Hepatocyte (in vitro differentiated cells): Measurements from ENCODE around the gene CD226. TPM values are rescaled to one million over a fixed set of nuclear protein-coding genes. Genes with fewer than 3 reads are reported as not detected.
A peak's percentile ranks its signal among the peaks of the same experiment; 100 is the strongest.
"Not testable (repeated sequence)": the region's sequence is repeated elsewhere in the genome, so short reads cannot be mapped to it uniquely, and the experiment has no call there.

Experiments
- DNase-seq: peaks from one replicate; pipeline ENCODE4 v3.0.0-alpha.2; 2016; ENCODE audit warnings: low spot score
- H2AFZ ChIP-seq: fragments of 200-600 bp; sonication (generic); 2 replicates; pipeline ENCODE4 v1.6.0; 2016; ENCODE audit warnings: antibody characterized with exemption, mild to moderate bottlenecking
- H3K27ac ChIP-seq: fragments of 200-600 bp; sonication (generic); 2 replicates; pipeline ENCODE4 v1.5.1; 2016; ENCODE audit warnings: mild to moderate bottlenecking
- H3K27me3 ChIP-seq: fragments of 200-600 bp; sonication (generic); 2 replicates; pipeline ENCODE4 v1.6.1; 2016
- H3K36me3 ChIP-seq: fragments of 200-600 bp; sonication (generic); replicated peaks from 2 replicates; pipeline ENCODE4 v1.5.1; 2016; ENCODE audit warnings: low read depth; ENCODE audit not compliant: insufficient read depth
- H3K4me1 ChIP-seq: fragments of 200-600 bp; sonication (generic); 2 replicates; pipeline ENCODE4 v1.5.1; 2016; ENCODE audit warnings: mild to moderate bottlenecking, moderate library complexity; ENCODE audit not compliant: insufficient read depth
- H3K4me2 ChIP-seq: fragments of 200-600 bp; sonication (generic); 2 replicates; pipeline ENCODE4 v1.6.0; 2016
- H3K4me3 ChIP-seq: fragments of 200-600 bp; sonication (generic); 2 replicates; pipeline ENCODE4 v1.5.1; 2016; ENCODE audit warnings: mild to moderate bottlenecking
- H3K79me2 ChIP-seq: fragments of 200-600 bp; sonication (generic); 2 replicates; pipeline ENCODE4 v1.6.0; 2017; ENCODE audit warnings: mild to moderate bottlenecking
- H3K9me2 ChIP-seq: fragments of 200-600 bp; sonication (generic); replicated peaks from 2 replicates; pipeline ENCODE4 v1.6.0; 2017; ENCODE audit warnings: mild to moderate bottlenecking; ENCODE audit not compliant: insufficient read depth
- H3K9me3 ChIP-seq: fragments of 200-600 bp; sonication (generic); 2 replicates; pipeline ENCODE4 v1.5.1; 2016; ENCODE audit warnings: low read depth, mild to moderate bottlenecking
- H4K20me1 ChIP-seq: fragments of 200-600 bp; sonication (generic); 2 replicates; pipeline ENCODE4 v1.6.0; 2016; ENCODE audit warnings: mild to moderate bottlenecking; ENCODE audit not compliant: insufficient read depth, poor library complexity, severe bottlenecking
- CTCF ChIP-seq: fragments of 200-600 bp; sonication (generic); IDR thresholded peaks from 2 replicates; pipeline ENCODE4 v1.5.1; 2016; ENCODE audit warnings: antibody characterized with exemption, mild to moderate bottlenecking; ENCODE audit not compliant: poor library complexity
- EZH2 ChIP-seq: fragments of 200-600 bp; sonication (generic); IDR thresholded peaks from 2 replicates; pipeline ENCODE4 v1.6.1; 2016; ENCODE audit warnings: antibody characterized with exemption, mild to moderate bottlenecking, borderline replicate concordance
- EZH2phosphoT487 ChIP-seq: fragments of 200-600 bp; sonication (generic); IDR thresholded peaks from one replicate; pipeline ENCODE4 v1.6.1; 2018; ENCODE audit warnings: antibody characterized with exemption, mild to moderate bottlenecking, low read depth, moderate library complexity; ENCODE audit not compliant: unreplicated experiment, severe bottlenecking
- WGBS: methylation state at CpG from one replicate; pipeline ENCODE4 v1.1.6; 2016; ENCODE audit warnings: low lambda C conversion rate; ENCODE audit errors: missing lambda C conversion rate; 5-methylcytosine and 5-hydroxymethylcytosine counted together
- polyA plus RNA-seq: library from polyadenylated mRNA; unstranded; fragments of >200 nt; fragmentation: Nextera tagmentation; extraction: Ambion mirVana; gene quantifications from 2 replicates; pipeline ENCODE4 v1.2.1, GENCODE V29; 2016
- total RNA-seq: library from RNA; depleted of rRNA; stranded (reverse); fragments of >200 nt; gene quantifications from 2 replicates; pipeline ENCODE4 v1.2.3, GENCODE V29; 2014

The CD226 gene
- total and polyA plus RNA-seq, 2 experiments from 2014 or later = 0.07 TPM; not detected in 1

DNA sequence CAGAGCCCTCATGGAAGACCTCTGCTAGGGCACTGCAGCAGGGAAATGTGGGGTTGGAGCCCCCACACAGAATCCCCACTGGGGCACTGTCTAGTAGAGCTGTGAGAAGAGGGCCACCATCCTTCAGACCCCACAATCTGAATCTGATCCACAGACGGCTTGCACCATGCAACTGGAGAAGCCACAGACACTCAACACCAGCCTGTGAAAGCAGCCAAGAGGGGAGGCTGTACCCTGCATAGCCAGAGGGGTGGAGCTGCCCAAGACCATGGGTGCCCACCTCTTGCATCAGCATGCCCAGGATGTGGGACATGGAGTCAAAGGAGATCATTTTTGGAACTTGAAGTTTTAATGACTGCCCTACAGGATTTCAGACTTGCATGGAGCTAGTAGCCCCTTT, 6.5 kb downstream of the CD226 start:
- no peaks in the 10 kb centered on the region for H3K27me3 ChIP-seq
- H3K9me2 ChIP-seq = no peaks in the 10 kb centered on the region
- no peaks in the 10 kb centered on the region for H3K9me3 ChIP-seq
- no peaks in the 10 kb centered on the region for H3K4me1 ChIP-seq
- H3K4me2 ChIP-seq = no peak overlapping the region
- 93% methylated on average over 1 of the region's 1 CpG for WGBS
- no peak overlapping the region for H2AFZ ChIP-seq
- no peaks in the 10 kb centered on the region for H3K79me2 ChIP-seq
- TF ChIP-seq EZH2phosphoT487 (no peak), EZH2 (no peak), CTCF (no peak)
- no peak overlapping the region for H3K27ac ChIP-seq
- H3K4me3 ChIP-seq = no peak overlapping the region
- no peaks in the 10 kb centered on the region for H3K36me3 ChIP-seq
- H4K20me1 ChIP-seq = no peaks in the 10 kb centered on the region
- DNase-seq = no peak

GRCh38 chr18:69939812-69940211, 7.9 kb downstream of the CD226 start:
- not testable (repeated sequence) for H3K27ac ChIP-seq, H3K4me2 ChIP-seq, H2AFZ ChIP-seq, H3K27me3 ChIP-seq, H3K36me3 ChIP-seq, H3K79me2 ChIP-seq, H3K9me3 ChIP-seq, H3K4me1 ChIP-seq, DNase-seq, H4K20me1 ChIP-seq, H3K9me2 ChIP-seq, H3K4me3 ChIP-seq
- WGBS = 89% methylated on average over 4 of the region's 4 CpGs

- Histone ChIP-seq H3K9me3 (no peaks in the 10 kb centered on the region), H3K4me3 (no peak overlapping the region), H3K4me2 (no peak overlapping the region), H2AFZ (no peak overlapping the region), H3K9me2 (no peaks in the 10 kb centered on the region), H3K27me3 (no peaks in the 10 kb centered on the region), H3K4me1 (peaks cover 6% of the 10 kb centered on the region), H3K36me3 (no peaks in the 10 kb centered on the region), H3K79me2 (no peaks in the 10 kb centered on the region), H3K27ac (no peak overlapping the region), H4K20me1 (no peaks in the 10 kb centered on the region)
- 64% methylated on average over 4 of the region's 4 CpGs for WGBS
- no peak for TF ChIP-seq EZH2phosphoT487
- TF ChIP-seq CTCF = no peak
- TF ChIP-seq EZH2 = no peak
- no peak for DNase-seq
Measured at GRCh38 chr18:69936191-69936558, 11.5 kb downstream of the CD226 start.

GRCh38 chr18:69935319-69936190, 12.1 kb downstream of the CD226 start:
- Histone ChIP-seq H3K9me2 (no peaks in the 10 kb centered on the region), H4K20me1 (no peaks in the 10 kb centered on the region), H3K79me2 (no peaks in the 10 kb centered on the region), H3K9me3 (no peaks in the 10 kb centered on the region), H3K4me1 (peaks cover 6% of the 10 kb centered on the region), H3K4me2 (no peak overlapping the region), H3K27me3 (no peaks in the 10 kb centered on the region), H3K27ac (no peak overlapping the region), H2AFZ (no peak overlapping the region), H3K36me3 (no peaks in the 10 kb centered on the region), H3K4me3 (no peak overlapping the region)
- DNase-seq = peak; percentile 10
- WGBS = 72% methylated on average over 12 of the region's 12 CpGs
- TF ChIP-seq EZH2 = no peak
- no peak for TF ChIP-seq CTCF
- no peak for TF ChIP-seq EZH2phosphoT487
